GM19395 (cell line): ENCODE data around the gene HK3.

ENCODE experiments used
- ATAC-seq: cut with Tn5 transposase; IDR thresholded peaks from one replicate; pipeline ENCODE4 v1.9.1; 2021; ENCODE audit warnings: mild to moderate bottlenecking, moderate library complexity; ENCODE audit not compliant: unreplicated experiment

The HK3 gene

GRCh38 chr5:176870110-176870591, 29.0 kb downstream of the HK3 start:
- no peak for ATAC-seq

GRCh38 chr5:176869501-176870109, 29.5 kb downstream of the HK3 start:
- ATAC-seq = no peak

GRCh38 chr5:176868731-176869130, 30.4 kb downstream of the HK3 start:
- no peak for ATAC-seq

GRCh38 chr5:176868126-176868525, 31.0 kb downstream of the HK3 start:
- ATAC-seq = no peak

- ATAC-seq = no peak
Observed at GRCh38 chr5:176866707-176867310, 32.3 kb downstream of the HK3 start.

- no peak for ATAC-seq
Observed at GRCh38 chr5:176865964-176866363, 33.2 kb downstream of the HK3 start.

- no peak for ATAC-seq
Observed at GRCh38 chr5:176864755-176865154, 34.4 kb downstream of the HK3 start.

- no peak for ATAC-seq
Observed at GRCh38 chr5:176863765-176864098, 35.4 kb downstream of the HK3 start.

- no peak for ATAC-seq
Observed at GRCh38 chr5:176863041-176863764, 35.9 kb downstream of the HK3 start.

GRCh38 chr5:176862330-176862995, 36.7 kb downstream of the HK3 start:
- no peak for ATAC-seq

GRCh38 chr5:176861276-176861675, 37.9 kb downstream of the HK3 start:
- no peak for ATAC-seq

- ATAC-seq = no peak
Observed at GRCh38 chr5:176860381-176860780, 38.8 kb downstream of the HK3 start.

GRCh38 chr5:176859916-176860315, 39.2 kb downstream of the HK3 start:
- ATAC-seq = no peak

GRCh38 chr5:176857894-176858273, 41.3 kb downstream of the HK3 start:
- no peak for ATAC-seq

- ATAC-seq = no peak
Observed at GRCh38 chr5:176857216-176857893, 41.8 kb downstream of the HK3 start.

- ATAC-seq = no peak
Observed at GRCh38 chr5:176856746-176857145, 42.4 kb downstream of the HK3 start.

GRCh38 chr5:176855598-176855997, 43.5 kb downstream of the HK3 start:
- no peak for ATAC-seq

GRCh38 chr5:176854164-176854563, 45.0 kb downstream of the HK3 start:
- no peak for ATAC-seq

GRCh38 chr5:176853151-176853778, 45.9 kb downstream of the HK3 start:
- ATAC-seq = no peak

GRCh38 chr5:176851871-176852658, 47.1 kb downstream of the HK3 start:
- no peak for ATAC-seq
